HG03457 (cell line): ENCODE measurements around the gene CYP4F22.
"Not testable (repeated sequence)": the region's sequence is repeated elsewhere in the genome, so short reads cannot be mapped to it uniquely, and the experiment has no call there.

Experiments
- ATAC-seq: cut with Tn5 transposase; IDR thresholded peaks from one replicate; pipeline ENCODE4 v1.9.1; 2021; ENCODE audit warnings: moderate number of reproducible peaks; ENCODE audit not compliant: unreplicated experiment

CYP4F22 gene

GRCh38 chr19:15533522-15533830 lies 25.2 kb downstream of the CYP4F22 start:
- ATAC-seq = not testable (repeated sequence)

- ATAC-seq = no peak
Observed at GRCh38 chr19:15534957-15535864, 26.9 kb downstream of the CYP4F22 start.

GRCh38 chr19:15536350-15536749 lies 28.0 kb downstream of the CYP4F22 start:
- no peak for ATAC-seq

GRCh38 chr19:15538774-15539173 lies 30.4 kb downstream of the CYP4F22 start:
- ATAC-seq = no peak

- no peak for ATAC-seq
Observed at GRCh38 chr19:15539638-15540037, 31.3 kb downstream of the CYP4F22 start.

GRCh38 chr19:15540435-15540834 lies 32.1 kb downstream of the CYP4F22 start:
- ATAC-seq = no peak

- no peak for ATAC-seq
Observed at GRCh38 chr19:15544283-15544682, 36.0 kb downstream of the CYP4F22 start.

GRCh38 chr19:15544970-15545369 lies 36.6 kb downstream of the CYP4F22 start:
- no peak for ATAC-seq

GRCh38 chr19:15548648-15549047 lies 40.3 kb downstream of the CYP4F22 start:
- ATAC-seq = no peak

GRCh38 chr19:15549581-15549980 lies 41.3 kb downstream of the CYP4F22 start:
- no peak for ATAC-seq

- no peak for ATAC-seq
Observed at GRCh38 chr19:15550273-15550672, 41.9 kb downstream of the CYP4F22 start.

GRCh38 chr19:15550929-15551292 lies 42.6 kb downstream of the CYP4F22 start:
- no peak for ATAC-seq

GRCh38 chr19:15551293-15552004 lies 43.1 kb downstream of the CYP4F22 start:
- ATAC-seq = no peak

GRCh38 chr19:15555021-15555420 lies 46.7 kb downstream of the CYP4F22 start:
- no peak for ATAC-seq

GRCh38 chr19:15555759-15556633 lies 47.7 kb downstream of the CYP4F22 start:
- ATAC-seq = peak; percentile 48

GRCh38 chr19:15556634-15557181 lies 48.4 kb downstream of the CYP4F22 start:
- no peak for ATAC-seq

- ATAC-seq = no peak
Observed at GRCh38 chr19:15557223-15557622, 48.9 kb downstream of the CYP4F22 start.

GRCh38 chr19:15562145-15562544 lies 53.8 kb downstream of the CYP4F22 start:
- ATAC-seq = no peak

GRCh38 chr19:15562861-15563260 lies 54.5 kb downstream of the CYP4F22 start:
- no peak for ATAC-seq

GRCh38 chr19:15563325-15563794 lies 55.0 kb downstream of the CYP4F22 start:
- ATAC-seq = no peak

- no peak for ATAC-seq
Observed at GRCh38 chr19:15563931-15564330, 55.6 kb downstream of the CYP4F22 start.
